Measurements from ENCODE around the gene PARVA.

PARVA gene

GRCh38 chr11:12531681-12532080 is 154.3 kb downstream of the PARVA start:
- no peak for DNase-seq (ENCODE audit: low read depth)

DNA sequence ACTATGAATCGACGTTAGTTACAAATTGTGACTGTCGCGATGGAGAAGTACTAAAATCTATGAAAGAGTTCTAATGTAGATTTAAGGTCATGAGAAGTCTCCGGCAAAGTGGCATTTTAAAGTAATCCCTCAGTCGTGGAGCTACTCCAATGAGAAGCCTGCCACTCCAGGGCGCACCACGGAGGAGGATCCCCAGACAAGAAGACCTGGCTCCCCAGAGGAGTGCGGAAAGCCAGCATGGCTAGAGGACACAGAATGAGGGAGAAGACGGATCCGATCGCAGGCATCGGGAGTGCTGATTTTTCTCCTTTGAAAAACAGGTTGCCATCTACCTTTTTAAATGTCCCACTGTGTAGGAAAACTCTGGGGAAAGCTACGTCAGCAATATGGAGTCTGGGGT is 155.2 kb downstream of the PARVA start:
- DNase-seq (ENCODE audit: low read depth): no peak

DNA sequence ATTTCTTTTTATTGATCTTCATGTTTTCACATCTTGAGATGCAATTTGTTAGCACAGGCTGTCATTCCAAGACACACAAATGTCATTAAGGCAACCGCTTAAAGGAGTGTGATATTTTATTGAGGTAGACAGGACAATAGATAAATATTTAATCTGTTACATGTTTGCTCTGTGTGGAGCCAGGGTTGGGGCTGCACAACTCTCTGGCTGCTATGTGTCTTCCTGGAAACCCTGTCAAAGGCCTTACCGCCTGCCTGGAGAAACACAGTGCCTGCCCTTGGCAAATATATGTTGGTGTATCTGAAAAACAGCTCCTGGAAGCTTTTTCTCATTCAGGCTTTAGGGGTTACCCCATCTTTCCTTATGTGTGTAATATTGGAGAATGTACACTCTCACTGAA is 157.2 kb downstream of the PARVA start:
- DNase-seq (ENCODE audit: low read depth): no peak

GRCh38 chr11:12535321-12535720 is 157.9 kb downstream of the PARVA start:
- DNase-seq (ENCODE audit: low read depth): no peak

DNA sequence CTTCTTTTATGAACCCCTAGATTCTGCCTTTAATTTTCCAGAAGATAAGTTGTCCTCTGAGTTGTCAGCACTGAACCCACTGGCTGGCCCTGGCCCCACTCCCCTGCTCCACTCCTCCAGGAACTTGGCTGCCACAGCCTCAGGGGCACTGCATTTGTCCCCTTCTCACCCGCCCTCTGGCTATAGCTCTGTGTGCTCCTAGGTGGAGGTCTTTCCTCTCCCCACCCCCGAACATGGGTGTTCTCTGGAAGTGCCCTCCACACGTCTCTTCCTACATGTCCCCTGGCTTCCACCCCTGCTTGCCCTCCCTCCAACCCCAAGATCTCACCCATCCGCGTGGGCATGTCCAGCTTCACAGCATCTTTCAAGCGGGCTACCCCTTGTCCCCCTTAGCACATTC is 159.2 kb downstream of the PARVA start:
- DNase-seq (ENCODE audit: low read depth): no peak

DNA sequence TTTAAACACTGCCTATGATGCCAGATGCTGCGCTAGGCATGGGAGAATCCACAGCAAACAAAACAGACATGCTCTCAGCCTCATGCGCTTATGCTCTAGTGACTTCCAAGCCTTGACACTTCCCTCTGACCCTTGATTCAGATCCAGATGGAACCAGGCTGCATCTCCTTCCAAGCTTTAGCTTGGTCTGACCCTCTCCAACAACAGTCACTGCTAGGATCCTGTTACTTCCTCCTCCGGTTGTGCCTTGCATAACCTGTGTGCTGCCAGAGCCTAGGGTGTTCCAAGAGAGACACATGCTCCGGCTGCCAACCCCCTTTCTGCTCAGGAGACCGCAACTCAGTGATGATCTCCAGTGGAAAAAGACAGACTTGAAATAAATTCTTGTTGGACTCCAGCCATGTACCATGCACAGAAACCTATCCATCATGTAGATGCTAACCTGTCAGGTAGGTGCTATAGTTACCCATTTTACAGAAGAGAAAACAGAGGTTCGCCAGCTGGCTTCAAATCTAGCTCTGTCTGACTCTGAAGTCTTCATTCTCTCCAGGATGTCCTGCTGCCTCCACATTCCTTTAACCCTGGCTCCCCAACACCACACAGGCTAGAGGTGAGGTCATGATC is 160.5 kb downstream of the PARVA start:
- no peak for DNase-seq (ENCODE audit: low read depth)

DNA sequence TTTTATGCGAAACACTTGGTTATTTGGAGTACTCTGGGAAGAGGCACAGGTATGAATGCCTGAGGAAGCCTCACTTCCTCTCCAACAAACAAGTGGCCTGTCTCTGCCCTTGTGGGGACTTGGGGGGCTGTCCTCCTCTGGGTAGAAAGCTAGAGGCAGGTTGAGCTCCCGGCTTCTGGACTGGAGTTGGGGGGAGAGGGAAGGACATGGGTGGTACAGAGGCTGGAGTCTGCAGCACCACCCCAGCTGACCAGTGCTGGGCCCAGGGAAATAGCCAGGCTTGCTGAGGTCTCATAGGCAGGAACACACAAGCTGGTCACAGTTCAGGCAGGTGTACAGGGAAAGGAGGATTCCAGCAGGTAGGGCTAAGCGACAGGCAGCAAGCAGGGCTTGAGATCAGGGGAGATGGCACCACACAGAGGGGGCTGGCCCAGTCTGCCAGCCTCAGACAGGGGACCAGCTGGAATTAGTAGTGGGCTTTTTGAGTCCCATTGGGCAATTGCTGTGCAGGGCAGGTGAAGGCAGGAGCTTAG is 161.6 kb downstream of the PARVA start:
- no peak for DNase-seq (ENCODE audit: low read depth)

- DNase-seq (ENCODE audit: low read depth): peak; percentile 63
Observed at GRCh38 chr11:12539572-12539971, 162.2 kb downstream of the PARVA start.

DNA sequence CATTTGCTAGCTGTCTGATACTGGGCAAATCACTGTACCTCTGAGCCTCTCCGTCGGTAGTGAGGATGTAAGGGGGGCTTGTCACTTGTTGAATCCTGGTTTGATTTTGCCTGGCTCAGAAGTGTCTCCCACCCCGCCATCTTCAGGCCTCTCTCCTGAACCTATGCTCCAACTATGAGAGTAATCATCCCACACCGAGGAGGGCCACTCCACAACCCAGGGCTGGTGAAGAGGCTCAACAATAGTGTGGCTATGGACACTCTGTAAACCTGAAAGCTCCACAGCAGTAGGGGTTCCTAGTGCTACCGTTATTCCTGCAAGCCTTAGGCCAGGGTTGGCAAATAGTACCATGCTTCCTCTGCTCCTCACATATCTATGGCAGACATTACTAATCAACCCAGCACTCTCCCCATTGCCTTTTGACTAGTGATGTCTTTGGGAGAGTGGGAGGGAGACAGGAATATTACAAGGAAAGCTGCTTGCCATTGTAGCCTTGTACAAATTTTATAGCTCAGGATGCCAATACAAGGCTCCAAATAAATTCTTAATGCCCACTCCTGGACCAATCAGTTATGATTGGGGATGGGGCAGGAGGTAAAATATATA is 162.8 kb downstream of the PARVA start:
- DNase-seq (ENCODE audit: low read depth): no peak

DNA sequence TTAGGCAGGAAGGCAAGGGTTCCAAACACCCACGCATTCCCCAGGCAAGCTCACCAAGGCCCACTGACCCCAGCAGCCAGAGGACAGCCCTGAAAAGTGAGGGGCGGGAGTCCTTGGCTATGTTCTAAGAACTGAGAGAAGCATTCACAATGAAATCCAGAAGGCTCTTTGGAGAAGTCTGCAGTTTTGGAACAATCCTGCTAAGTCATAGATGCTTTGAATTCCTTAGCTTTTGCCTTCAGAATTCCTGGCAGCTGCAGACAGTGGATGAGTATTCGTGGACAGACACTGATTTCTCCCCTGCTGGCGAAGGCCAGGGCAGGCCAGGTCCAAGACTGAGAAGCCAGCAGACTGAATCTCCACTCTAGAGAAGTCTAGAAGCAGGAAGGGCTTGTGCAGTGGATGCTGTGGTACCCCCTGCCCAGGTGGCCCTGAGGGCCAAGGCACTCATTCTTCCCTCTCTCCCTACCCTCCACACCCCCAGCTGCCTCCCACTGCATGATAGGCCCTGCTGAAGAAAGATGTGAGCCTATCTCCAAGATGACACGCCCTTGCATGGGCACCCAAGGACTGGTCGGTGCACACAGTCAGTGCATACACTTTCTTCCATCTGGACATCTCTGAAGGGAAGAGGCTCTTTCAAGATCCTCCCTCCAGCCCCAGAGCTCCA is 163.7 kb downstream of the PARVA start:
- peak; percentile 70 for DNase-seq (ENCODE audit: low read depth)

GRCh38 chr11:12541583-12542151 is 164.3 kb downstream of the PARVA start:
- no peak for DNase-seq (ENCODE audit: low read depth)

GRCh38 chr11:12542186-12542935 is 165.0 kb downstream of the PARVA start:
- DNase-seq (ENCODE audit: low read depth): no peak

- no peak for DNase-seq (ENCODE audit: low read depth)
Observed at GRCh38 chr11:12543596-12544415, 166.4 kb downstream of the PARVA start.

DNA sequence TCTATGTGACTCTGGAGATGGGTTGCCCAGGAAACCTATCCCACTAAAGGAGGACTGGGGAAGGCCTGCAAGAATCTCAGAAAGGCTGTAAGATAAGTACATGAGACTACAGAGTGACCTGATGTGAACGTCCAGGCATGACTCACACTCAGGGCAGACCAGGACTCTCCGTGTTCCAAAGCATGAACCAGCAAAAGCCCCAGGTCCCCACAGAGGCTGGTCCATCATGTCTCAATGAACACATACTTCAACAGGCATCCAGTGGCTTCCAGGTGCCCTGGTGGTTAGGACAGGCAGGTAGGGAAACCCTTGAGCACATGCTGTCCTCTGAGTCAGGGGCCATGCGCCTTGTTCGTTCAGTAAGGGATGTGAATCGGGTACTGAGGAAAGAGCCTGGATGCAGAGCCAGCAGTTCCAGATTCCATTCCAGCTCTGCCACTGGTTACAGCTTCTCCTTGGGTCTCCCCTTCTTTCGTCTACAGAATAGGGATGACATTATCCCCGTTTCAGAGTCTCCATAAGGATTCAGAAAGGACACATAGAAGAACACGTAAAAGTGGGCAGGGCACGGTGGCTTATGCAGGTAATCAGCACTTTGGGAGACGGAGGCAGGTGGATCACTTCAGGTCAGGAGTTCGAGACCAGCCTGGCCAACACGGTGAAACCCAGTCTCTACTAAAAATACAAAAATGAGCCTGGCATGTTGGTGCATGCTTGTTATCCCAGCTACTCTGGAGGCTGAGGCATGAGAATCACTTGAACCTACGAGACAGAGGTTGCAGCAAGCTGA is 167.8 kb downstream of the PARVA start:
- DNase-seq (ENCODE audit: low read depth): no peak

DNA sequence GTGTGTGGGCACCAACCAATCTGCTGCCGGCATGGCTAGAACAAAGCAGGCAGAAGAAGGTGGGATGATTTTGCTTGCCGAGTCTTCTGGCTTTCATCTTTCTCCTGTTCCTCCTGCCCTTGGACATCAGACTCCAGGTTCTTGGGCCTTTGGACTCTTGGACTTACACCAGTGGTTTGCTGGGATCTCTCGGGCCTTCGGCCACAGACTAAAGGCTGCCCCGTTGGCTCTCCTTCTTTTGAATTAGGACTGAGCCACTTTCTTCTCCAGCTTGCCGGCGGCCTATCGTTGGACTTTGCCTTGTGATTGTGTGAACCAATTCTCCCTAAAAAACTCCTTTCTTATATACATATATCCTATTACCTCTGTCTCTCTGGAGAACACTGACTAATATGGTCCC is 168.8 kb downstream of the PARVA start:
- DNase-seq (ENCODE audit: low read depth): no peak

DNA sequence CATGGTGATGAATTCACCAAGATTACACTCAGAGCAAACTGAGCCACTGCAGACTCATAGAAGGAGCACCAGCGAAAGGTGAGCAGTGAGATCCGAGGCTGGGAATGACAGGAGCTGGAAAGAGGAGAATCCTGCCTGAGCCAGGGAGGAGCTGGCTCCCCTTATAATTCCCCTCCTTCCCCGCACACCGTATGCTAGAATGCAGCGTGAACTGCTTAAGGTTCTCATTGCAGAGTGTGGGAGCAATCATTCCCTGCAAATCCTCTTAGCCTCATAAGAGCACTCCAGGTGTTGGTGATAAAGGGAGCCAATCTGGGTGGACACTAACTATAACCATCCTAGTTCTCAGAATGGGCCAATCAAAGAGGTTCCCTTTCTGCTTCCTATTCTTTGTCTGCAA is 169.3 kb downstream of the PARVA start:
- DNase-seq (ENCODE audit: low read depth): no peak

DNA sequence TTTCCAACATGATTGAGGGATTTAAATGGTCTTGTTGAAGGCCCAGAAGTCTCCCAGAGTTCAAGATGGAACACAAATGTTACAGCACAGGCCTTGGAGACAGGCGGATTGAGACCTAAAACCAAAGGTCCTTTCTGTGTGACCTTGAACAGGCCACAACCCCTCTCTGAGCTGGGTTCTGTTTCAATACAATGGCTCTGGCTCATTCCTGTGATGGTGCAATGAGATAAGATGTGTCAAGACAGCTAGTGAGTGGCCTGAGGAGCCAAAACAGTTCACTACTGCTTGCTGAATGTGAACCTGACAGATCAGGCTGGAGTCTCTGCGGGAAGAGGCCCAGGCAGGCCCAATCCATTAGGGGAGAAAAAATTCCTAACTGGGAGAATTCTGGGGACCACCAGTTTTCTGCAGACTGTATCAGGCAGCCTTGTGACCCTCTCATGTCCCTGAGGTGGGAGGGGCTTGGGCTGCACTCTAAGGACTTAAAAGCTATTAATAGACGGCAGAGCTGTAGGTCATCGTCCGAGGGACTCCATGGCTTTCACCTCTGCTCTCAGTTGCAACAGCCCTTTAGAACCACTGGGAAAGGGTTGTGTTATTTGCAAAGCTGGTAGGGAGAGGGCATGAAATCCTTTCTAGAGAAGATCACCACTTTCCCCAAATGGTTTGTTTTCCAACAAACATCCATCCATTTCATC is 170.7 kb downstream of the PARVA start:
- DNase-seq (ENCODE audit: low read depth): no peak

GRCh38 chr11:12552692-12553091 is 175.3 kb downstream of the PARVA start:
- DNase-seq (ENCODE audit: low read depth): no peak

GRCh38 chr11:12554122-12554521 is 176.8 kb downstream of the PARVA start:
- DNase-seq (ENCODE audit: low read depth): no peak

- DNase-seq (ENCODE audit: low read depth): no peak
Observed at GRCh38 chr11:12556155-12556554, 178.8 kb downstream of the PARVA start.
